HL-60/S4 treated with retinoic acid at 250 ng/mL for 4 days and 3 days (cell line): Measurements from ENCODE around the gene RHBDD3.

ENCODE experiments used
- in situ Hi-C: fragments of 300-500 bp; cut with MboI; formaldehyde crosslinking; loops from 2 replicates; pipeline ENCODE4 v1.7.0; 2022; ENCODE audit warnings: low sequenced_read_pairs

Gene RHBDD3

DNA sequence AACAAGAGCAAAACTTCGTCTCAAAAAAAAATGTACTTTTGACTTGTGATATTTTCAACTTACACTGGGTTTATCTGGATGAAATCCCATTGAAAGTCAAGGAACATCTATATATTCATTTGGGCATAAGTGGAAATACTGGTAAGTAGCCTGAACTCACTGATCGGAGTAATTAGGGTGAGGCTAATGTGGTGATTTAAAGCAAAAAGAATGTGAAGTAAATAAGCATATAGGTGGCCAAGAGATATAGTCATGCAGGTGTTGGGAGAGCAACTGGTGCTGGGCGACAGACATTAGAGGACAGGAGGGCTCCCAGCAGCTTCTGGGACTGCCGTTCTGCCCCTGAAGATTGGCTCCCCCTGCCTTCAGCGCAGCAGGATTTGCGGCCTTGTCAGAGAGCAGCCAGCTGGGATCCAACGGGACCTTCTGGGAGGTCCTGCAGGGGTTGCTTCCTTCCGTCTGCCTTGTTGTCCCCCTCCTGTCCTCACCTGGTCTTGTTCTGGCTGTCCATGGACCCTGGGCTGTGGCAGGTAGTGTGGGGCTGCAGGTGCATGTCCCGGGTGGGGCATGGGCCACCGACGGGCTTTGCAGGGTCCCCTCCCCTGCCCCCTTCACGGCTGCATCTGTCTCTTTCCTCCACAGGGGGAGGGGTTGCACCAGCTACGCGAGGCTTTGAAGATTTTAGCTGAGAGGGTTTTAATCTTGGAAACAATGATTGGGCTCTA, 14.1 kb downstream of the RHBDD3 start:
- in situ Hi-C loops = no loop called here

DNA sequence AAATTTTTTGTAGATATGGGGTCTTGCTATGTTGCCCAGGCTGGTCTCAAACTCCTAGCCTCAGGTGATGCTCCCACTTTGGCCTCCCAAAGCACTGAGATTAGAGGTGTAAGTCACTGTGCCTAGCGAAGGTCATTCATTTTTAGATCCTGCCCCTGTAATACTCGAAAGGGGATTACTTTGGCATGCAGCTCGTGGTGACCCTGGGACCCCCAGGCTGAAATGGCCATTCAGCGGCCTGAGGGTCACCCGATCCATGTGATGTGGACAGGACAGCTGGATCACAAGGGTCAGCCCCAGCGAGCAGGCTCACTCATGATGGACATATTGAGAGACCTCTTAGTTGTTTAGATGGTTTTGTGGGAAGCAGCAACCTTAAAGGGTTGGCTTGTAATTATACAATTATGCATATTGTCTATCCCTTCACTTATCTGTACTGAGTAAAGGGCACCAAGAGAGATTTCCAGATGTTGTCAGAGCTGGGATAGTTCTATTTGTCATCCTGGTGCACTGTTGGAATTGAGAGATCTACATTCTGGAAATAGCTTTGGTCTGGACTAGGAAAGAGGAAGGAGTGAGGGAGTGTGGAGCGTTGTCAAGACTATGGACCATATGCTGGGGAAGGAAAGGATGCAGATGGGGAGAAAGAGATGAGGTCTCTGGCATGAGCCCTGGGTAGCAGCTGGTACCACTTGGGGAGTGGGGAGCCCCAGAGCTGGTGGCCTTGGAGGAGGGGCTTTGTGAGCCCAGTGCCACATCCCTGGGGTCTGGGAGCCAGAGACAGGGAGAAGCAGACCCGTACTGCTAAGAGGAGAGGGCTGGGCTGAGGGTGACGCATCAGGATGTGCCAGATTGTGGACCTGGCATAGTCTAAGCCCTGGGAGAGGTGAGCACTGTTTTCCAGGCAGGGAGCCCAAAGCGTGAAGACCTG, 15.5 kb downstream of the RHBDD3 start:
- in situ Hi-C loops = no loop called here

DNA sequence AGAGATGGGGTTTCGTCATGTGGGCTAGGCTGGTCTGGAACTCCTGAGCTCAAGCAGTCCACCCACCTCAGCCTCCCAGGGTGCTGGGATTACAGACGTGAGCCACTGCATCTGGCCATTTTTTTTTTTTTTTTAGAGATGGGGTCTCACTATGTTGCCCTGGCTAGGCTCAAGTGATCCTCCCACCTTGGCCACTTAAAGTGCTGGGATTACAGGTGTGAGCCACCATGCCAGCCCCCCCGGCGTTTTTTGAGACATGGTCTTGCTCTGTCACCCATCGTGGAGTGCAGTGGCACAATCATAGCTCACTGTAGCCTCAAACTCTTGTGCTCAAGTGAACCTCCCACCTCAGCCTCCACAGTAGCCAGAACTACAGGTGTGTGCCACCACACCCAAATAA, 16.5 kb downstream of the RHBDD3 start:
- in situ Hi-C loops = no loop called here

DNA sequence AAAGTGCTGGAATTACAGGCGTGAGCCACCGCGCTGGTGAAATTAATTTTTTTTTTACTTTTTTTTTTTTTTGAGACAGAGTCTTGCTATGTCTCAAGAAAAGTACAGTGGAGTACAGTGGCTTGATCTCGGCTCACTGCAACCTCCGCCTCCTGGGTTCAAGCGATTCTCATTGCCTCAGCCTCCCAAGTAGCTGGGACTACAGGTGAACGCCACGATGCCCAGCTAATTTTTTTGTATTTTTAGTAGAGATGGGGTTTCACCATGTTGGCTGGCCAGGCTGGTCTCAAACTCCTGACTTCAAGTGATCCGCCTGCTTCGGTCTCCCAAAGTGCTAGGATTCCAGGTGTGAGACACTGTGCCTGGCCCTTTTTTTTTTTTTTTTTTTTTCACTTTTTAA, 19.9 kb downstream of the RHBDD3 start:
- in situ Hi-C loops = loop anchor here (25.0 kb wide), 2 partner anchors 386 to 636 kb away; no protein-coding TSS in a partner anchor

DNA sequence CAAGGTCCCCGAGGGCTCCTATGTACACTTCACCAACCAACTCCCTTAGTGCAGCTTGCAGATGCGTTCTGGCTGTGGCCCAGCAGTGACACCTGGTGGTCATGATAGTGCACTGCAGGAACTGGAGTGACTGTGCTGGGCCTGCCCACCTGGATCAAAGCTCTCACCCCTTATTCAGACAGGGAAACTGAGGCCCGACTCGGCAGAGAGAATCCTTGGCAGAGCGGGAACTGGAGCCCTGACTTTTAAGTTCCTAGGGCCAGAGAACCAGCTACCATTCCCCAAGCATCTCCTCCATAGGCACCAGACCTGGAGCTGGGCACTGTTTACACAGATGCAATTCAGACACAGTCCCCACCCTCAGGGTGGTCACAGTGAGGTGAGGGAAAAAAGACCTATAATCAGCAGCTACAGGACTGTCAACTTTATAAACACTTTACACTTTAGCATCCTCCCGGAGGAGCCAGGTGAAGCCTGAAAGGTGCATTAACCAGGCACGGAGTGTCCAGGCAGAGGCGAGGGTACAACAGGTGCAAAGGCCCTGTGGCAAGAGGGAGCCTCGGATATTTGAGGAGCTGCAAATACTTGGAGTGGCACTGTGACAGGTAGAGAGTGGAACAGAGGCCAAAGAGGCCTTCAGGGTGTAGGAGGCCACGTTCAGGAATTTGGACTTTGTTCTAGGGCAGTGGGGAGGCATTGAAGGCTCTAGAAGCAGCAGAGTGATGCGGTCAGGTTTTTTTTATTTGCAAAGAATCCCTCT, 22.0 kb downstream of the RHBDD3 start:
- in situ Hi-C loops = loop anchor here (25.0 kb wide), 2 partner anchors 384 to 634 kb away; no protein-coding TSS in a partner anchor

DNA sequence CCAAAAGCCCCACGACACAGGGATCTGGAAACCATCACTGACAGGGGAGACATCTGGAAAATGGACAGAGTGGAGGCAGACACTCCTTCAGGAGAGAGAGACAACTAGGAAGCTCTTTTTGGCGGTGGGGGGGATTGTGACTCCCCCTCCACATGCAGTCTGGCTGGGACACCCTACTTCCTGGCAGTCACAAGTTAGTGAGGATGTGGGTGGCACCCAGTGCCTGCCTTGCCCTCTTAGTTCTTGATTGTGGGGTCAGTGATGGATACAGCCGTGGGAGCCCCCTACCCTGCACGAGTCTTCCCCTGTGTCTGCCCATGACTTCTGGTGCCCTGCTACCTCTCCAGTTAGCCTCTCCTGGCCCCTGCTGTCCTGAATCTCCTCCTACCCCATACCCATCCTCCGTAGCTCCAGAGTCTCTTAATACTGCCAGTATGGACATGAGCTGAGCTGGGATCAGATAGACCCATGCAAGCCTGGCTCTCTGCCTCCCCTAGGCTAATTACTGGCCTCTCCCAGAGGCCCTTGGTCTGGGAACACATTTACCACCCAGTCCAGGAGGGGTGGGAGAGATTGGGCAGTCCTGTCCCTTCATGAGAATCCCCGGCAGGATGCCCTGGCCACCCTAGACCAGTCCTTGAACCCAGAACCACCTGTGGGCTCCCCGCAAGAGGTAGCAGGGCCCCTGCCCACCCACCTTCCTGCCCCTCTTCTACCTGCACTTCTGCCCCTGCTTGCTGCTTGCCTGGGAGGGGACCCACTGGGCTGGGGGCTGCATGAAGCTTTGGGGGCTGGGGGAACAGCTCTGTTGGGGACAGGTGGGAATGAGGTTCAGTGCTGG, 22.8 kb downstream of the RHBDD3 start:
- in situ Hi-C loops = loop anchor here (25.0 kb wide), 2 partner anchors 383 to 633 kb away; no protein-coding TSS in a partner anchor

DNA sequence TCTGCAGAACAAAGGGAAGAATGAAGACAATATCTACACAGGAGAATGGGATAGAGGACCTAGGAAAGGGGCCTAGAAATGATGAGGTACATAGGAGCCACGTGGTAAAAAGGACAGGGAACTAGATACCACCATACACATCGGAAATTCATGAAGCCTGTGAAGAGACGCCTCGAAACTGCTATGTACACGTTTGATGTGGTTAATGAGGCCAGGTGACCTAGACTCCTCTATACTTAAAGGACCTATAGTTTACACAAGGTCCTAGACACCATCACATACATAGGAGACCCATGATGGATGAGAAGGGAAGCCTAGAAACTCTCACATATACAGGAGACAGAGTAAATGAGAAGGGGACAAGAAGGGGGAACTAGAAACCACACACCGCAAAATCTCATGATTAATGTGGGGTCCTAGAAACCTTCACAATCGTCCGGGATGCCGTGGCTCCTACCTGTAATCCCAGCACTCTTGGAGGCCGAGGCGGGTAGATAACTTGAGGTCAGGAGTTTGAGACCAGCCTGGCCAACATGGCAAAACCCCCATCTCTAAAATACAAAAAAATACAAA, 23.8 kb downstream of the RHBDD3 start:
- in situ Hi-C loops = loop anchor here (25.0 kb wide), 2 partner anchors 382 to 632 kb away; no protein-coding TSS in a partner anchor

DNA sequence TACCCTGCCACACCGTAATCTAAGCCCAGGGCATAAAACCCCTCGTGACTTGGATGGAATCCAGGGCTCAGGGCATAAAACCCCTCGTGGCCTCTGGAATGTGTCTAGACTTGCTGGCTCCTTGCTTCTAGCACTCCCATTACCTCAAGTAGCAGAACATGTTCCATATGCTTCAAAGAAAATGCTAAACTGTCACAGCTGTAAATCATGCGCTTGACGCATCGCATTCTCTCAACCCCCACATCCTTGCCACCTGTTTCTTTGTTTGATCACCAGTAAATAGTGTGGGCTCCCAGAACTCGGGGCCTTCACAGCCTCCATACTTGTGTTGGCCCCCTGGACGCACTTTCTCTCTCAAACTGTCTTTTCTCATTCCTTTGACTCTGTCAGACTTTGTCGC, 27.3 kb downstream of the RHBDD3 start:
- in situ Hi-C loops = loop anchor here (25.0 kb wide), 2 partner anchors 378 to 628 kb away; no protein-coding TSS in a partner anchor

DNA sequence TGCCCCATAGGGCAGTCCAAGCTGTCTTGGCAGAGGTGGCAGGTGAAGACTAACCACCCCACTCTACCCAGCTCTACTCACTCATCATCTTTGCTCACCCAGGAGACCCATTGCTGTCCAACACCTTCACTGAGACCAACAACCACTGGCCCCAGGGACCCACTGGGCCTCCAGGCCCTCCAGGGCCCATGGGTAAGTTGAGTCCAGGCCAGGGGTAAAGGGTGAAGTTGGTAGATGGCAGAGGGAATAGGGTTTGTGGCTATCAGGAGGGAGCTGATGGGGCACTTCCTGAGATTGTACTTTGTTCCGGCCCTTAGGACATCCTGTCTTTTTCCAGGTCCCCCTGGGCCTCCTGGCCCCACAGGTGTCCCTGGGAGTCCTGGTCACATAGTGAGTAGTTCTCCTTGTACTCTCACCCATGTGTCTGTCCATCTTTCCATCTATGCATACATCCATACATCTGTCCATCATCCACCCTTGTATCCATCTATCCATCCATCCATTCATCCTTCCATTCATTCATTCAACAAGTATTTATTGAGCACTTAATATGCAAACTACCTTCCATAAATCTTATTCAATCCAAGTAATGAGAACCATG, 34.4 kb downstream of the RHBDD3 start:
- in situ Hi-C loops = loop anchor here (25.0 kb wide), 2 partner anchors 371 to 621 kb away; no protein-coding TSS in a partner anchor

DNA sequence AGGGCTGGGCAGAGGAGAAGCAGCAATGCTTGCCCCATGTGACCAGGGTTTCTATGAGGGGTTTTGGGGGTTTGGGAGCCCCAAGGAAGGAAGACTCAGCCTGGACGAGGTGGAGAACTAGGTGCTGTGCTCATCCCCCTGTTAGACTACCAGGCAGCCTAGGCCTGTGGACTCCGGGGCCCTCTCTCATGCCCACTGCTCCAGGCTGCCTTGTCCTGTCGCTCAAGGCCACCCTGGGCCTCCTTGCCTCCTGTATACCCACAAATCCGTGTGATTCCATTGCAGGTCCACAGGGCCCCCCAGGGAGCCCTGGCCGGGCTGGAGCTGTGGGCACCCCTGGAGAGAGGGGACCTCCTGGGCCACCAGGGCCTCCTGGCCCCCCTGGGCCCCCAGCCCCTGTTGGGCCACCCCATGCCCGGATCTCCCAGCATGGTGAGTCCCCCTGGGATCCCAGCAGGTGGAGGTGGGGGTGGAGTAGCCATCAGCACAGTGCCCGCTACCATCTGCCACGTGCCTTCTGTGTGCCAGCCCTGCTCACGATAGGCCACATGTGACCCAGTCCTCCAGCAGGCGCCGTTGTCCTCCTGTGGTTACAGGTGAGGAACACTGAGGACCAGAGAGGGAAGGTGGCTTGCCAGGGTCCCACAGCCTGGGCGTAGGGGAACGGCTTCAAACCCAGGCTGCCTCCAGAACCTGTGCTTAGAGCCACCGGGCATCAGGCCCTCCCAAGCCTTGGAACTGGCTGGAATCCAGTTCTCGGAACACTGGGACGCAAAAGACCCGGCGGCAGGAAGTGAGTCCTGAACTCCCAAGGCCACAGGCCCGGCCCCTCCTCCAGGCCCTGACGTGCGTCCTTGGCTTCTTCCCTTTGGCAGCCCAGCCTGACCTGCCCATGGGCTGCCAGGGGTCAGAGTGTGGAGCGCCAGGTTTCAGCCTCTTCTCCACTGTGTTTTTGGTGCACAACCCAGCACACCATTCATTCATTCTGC, 35.5 kb downstream of the RHBDD3 start:
- in situ Hi-C loops = loop anchor here (25.0 kb wide), 2 partner anchors 370 to 620 kb away; no protein-coding TSS in a partner anchor

DNA sequence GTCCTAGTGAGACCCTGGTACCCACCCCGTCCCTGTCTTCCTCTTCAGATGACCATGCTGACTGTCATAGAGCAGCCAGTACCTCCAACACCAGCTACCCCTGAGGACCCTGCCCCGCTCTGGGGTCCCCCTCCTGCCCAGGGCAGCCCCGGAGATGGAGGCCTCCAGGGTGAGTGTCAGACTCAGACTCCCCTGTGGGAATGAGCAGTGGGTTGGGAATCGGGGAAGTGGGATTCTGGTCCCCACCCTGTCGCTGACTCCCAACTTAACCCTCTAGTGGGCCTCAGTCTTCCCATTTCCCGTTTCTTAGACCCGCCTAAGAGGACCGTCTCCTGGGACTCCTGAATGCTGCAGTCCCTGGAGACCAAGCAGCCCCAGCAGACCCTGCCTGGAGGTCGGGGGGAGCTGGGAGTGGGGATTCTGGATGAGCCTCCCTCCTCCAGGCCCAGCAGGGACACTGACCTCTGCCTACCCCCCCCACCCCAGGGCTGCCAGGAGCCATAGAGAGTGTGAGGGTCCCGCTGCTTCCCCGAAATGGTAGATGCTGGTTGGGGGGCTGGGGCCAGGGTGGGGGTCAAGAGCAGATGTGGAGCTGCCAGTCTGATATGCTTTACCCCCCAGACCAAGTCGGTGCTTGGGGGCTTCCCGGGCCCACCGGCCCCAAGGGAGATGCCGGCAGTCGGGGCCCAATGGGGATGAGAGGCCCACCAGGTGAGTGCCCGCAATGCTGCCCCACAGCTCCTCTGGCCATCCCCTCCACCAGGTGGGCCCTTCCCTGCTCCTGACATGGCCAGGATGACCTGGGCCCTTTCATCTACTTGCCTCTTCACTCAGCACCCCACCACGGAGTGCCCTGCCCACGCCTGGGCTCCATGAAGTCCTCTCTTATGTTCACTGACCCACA, 36.6 kb downstream of the RHBDD3 start:
- in situ Hi-C loops = loop anchor here (25.0 kb wide), 2 partner anchors 369 to 619 kb away; no protein-coding TSS in a partner anchor

DNA sequence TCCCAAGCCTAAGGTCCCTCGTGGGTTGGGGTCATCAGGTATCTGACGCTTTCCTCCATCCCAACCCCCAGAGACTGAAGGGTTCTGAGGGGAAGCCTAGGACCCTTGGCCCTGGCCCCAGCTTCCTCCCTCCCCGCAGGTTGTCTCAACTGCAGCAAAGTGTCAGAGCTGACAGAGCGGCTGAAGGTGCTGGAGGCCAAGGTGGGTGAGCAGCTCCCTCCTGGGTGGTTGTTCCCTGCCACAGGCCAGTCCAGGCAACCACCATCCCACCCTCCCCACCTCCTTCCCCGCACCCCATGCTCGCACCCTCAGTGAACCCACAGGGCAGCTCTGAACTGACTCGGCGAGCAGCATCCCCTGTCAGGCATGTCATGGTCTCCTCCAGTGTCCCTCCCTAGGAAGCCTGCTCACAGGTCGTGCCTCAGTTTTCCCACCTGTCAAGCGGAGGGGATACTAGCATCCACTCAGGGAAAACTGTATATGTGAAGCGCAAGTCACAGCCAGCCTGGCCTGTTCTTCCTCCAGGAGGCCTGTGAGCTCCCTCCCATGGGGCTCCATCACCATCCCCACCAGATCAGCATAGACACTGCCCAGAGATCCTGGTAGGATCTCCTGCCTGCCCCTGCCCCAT, 41.3 kb downstream of the RHBDD3 start:
- in situ Hi-C loops = loop anchor here (25.0 kb wide), 2 partner anchors 364 to 614 kb away; no protein-coding TSS in a partner anchor

DNA sequence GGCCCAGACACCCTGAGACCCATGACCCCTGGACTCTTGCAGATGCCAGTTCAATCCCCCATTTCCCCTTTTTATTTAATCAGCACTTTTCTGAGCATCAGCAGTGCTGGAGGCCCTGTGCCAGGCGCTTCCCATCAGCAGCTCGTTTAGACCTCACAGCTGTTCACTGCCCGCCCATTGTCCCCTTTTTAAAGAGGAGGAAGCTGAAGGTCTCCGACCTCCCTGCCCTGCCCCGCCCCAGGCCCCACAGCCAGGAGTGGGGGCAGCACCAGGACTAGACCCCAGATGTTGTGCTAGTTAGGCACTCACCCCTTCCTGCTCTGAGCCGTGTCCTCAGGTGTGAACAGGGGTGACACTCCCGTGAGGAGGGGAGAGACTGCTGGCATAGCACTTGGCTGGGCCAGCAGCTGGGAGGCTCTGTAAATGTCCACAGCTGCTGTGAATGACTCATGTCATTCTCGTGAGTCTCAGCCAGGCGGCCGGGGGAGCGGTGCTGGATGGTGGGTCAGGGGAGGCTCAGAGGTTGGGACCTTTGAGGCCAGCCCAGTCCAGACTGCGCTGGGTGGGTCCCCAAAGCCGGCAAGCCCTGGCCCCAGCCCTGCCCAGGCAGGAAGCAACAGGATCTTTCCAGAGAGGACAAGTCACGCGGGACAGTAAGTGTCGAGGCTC, 42.2 kb downstream of the RHBDD3 start:
- in situ Hi-C loops = loop anchor here (25.0 kb wide), 2 partner anchors 363 to 613 kb away; no protein-coding TSS in a partner anchor

DNA sequence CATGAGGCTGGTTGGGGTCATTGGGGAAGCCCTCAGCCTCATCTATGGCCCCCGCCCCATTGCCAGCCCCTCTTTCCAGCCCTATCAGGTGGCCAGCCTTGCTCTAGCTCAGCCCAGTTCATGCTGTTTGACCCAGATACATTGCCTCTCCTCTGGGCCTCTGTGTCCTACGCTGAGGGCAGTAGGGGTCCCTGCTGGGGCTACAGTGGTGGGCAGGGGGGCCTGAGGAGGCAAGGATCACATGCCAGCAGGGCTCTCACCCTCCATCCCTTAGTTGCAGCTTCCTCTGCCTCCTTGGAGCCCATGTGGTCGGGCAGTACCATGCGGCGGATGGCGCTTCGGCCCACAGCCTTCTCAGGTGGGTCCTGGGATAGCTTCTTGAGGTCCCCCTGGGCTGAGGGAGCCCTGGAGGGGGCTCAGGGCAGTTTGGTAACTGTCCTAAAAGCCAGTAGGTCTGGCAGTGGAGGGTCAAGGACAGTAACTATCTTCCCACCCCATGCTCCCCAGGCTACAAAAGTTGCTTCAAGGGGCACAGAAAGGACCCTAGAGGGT, 42.8 kb downstream of the RHBDD3 start:
- in situ Hi-C loops = loop anchor here (25.0 kb wide), 2 partner anchors 363 to 613 kb away; no protein-coding TSS in a partner anchor
